GM19351 (cell line): ENCODE results near the gene DLG3.

Experiments used
- ATAC-seq: cut with Tn5 transposase; IDR thresholded peaks from one replicate; pipeline ENCODE4 v1.9.1; 2021; ENCODE audit warnings: mild to moderate bottlenecking, moderate library complexity; ENCODE audit not compliant: unreplicated experiment

Gene DLG3

GRCh38 chrX:70476166-70476933 is 31.7 kb downstream of the DLG3 start:
- no peak for ATAC-seq

GRCh38 chrX:70476934-70477733 is 32.5 kb downstream of the DLG3 start:
- no peak for ATAC-seq

- no peak for ATAC-seq
Measured at GRCh38 chrX:70477734-70478075, 33.1 kb downstream of the DLG3 start.

- ATAC-seq = no peak
Measured at GRCh38 chrX:70478526-70479245, 34.1 kb downstream of the DLG3 start.

- no peak for ATAC-seq
Measured at GRCh38 chrX:70479247-70479921, 34.7 kb downstream of the DLG3 start.

- ATAC-seq = no peak
Measured at GRCh38 chrX:70479922-70480659, 35.5 kb downstream of the DLG3 start.

- ATAC-seq = no peak
Measured at GRCh38 chrX:70480660-70481018, 36.0 kb downstream of the DLG3 start.

- no peak for ATAC-seq
Measured at GRCh38 chrX:70481471-70482270, 37.0 kb downstream of the DLG3 start.

- ATAC-seq = no peak
Measured at GRCh38 chrX:70482300-70482699, 37.7 kb downstream of the DLG3 start.

- no peak for ATAC-seq
Measured at GRCh38 chrX:70485466-70485865, 40.8 kb downstream of the DLG3 start.

GRCh38 chrX:70488856-70489255 is 44.2 kb downstream of the DLG3 start:
- ATAC-seq = no peak

- ATAC-seq = no peak
Measured at GRCh38 chrX:70494441-70494840, 49.8 kb downstream of the DLG3 start.

GRCh38 chrX:70496491-70496890 is 51.9 kb downstream of the DLG3 start:
- no peak for ATAC-seq

GRCh38 chrX:70497026-70497425 is 52.4 kb downstream of the DLG3 start:
- ATAC-seq = no peak

- ATAC-seq = no peak
Measured at GRCh38 chrX:70498129-70498528, 53.5 kb downstream of the DLG3 start.

- no peak for ATAC-seq
Measured at GRCh38 chrX:70500826-70501225, 56.2 kb downstream of the DLG3 start.

- ATAC-seq = peak; percentile 80
Measured at GRCh38 chrX:70504772-70505450, 60.3 kb downstream of the DLG3 start.

- no peak for ATAC-seq
Measured at GRCh38 chrX:70505451-70505841, 60.8 kb downstream of the DLG3 start.

- ATAC-seq = no peak
Measured at GRCh38 chrX:70508296-70508911, 63.8 kb downstream of the DLG3 start.
